GM18868 (cell line): ENCODE data around the gene BMI1.

Source experiments
- ATAC-seq: cut with Tn5 transposase; IDR thresholded peaks from one replicate; pipeline ENCODE4 v1.9.1; 2021; ENCODE audit warnings: mild to moderate bottlenecking, moderate library complexity; ENCODE audit not compliant: unreplicated experiment

The BMI1 gene

GRCh38 chr10:22365644-22366434 lies 44.9 kb downstream of the BMI1 start:
- ATAC-seq = no peak

DNA sequence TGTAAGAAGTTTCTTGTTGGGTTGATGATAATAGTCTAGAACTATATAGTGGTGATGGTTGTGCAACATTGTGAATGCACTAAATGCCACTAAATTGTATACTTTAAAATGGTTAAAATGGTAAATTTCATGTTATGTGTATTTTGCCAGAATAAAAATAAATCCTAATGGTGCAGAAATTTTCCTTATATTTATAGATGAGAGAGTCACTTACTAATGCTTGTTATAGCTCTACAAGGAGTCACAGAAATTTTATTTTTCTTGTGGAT lies 45.5 kb downstream of the BMI1 start:
- no peak for ATAC-seq

DNA sequence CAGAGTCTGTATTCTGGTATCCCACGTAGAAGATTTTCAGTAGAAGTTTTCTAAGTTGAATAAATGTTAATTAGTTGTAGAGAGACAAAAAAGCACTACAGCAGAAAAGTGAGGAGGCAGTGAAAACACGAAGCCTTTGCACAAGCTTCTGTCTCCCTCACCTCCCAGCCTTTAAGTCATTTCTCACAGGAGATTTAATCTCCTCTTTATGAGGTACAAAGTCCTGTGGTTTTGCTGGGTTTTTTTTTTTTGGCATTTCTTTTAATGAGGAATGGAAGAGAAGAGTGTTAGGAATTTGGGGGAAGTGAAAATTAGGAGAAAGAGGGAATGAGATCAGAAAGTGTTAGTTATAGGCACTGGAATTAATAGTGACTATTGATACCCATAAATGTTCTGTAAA lies 45.9 kb downstream of the BMI1 start:
- ATAC-seq = no peak

DNA sequence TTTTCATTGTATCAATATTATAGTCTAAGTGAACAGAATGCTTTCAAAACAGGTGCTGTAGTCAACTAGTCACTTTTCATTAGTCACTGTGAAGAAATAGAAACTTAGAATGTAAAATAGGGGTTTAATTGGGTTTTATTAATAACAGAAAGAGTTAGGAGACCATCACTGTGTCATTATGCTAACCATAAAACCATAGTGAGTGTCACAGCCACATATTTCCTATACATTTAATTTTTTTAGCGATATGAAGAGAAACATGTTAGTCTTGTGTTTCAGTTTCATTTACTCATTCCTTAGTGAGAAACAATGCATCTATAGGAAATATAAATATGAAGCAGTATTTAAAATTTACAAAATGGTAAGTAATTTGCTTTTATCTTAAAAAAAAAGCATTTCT lies 46.6 kb downstream of the BMI1 start:
- ATAC-seq = no peak

GRCh38 chr10:22368402-22368801 lies 47.5 kb downstream of the BMI1 start:
- ATAC-seq = no peak

DNA sequence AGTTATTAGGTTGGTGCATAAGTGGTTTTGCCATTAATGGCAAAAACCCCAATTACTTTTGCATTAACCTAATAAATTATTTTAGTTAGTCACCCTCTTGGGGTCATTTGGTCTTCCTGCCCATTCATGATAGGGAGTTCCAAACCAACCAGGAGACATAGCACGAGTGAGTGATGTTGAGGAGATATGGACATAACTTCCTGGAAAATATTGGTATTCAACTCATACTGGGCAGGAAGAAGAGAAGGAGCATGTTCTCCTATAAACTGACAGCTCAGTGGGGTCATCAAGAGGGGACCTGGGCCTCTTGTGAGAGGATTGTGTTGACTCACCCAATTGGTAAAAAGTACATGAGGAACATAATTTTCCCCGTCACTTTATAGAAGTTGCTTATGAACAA lies 48.1 kb downstream of the BMI1 start:
- no peak for ATAC-seq

DNA sequence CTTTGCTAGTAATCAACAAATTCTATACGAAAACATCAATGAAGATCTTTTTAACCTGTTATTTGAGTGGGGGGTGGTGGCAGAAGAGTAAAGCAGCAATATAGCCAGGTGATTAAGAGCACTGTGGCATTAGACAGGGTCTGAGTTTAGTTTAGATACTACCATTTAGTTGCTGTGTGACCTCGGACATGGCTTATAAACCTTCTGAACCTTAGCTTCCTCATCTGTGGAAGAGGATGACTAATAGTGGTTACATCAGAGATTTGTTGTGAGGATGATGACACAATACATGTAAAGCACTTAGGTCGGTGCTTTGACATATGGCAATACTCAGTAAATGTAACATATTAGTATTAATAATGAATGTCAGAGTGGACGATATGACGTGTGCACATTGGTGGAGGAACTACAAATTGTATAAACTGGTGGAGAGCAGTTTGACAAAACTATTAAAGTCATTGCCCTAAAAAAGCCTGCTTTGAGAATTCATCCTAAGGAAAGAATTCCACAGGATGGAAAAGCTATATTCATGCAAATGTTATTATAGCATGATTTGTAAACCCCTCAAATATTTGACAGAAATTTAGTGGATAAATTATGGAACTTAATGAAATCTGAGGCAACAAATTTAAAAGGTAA lies 48.7 kb downstream of the BMI1 start:
- ATAC-seq = peak; percentile 72

DNA sequence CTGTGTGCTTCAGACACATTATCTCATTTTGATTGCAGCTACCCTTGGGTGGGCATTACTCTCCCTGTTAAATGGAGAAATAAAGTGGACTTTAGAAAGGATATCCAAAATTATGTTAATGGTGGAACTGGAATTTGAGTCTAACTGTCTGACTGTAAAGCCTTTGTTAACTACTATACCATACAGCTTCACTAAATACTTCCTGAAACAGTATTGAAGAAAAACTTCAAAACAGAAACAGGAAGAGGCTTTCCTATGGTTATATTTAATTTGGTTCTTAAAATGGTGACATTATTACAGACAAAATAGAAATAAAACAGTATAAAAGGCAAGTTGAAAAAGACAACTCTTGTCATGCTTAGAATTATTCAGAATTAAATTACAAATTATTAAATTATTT lies 49.4 kb downstream of the BMI1 start:
- ATAC-seq = no peak

DNA sequence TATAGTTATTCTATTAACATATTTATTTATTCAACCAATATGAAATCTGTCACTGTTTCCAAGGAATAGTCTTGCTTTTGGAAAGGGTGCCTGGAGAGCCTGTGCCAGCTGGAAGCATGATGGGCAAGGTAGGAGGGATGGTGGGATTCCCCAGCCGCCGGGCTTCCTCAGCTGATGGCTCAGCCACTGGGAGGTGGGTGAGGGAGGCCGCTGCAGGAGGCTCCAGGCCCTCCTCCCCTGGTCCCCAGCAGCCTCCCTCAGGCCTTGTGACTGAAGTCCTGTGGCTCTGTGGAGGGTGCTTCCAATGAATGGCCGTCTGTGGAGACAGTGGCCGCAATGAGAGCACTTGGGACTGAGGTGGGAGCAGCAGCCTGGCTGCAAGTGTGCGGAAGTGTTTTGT lies 51.4 kb downstream of the BMI1 start:
- ATAC-seq = no peak

DNA sequence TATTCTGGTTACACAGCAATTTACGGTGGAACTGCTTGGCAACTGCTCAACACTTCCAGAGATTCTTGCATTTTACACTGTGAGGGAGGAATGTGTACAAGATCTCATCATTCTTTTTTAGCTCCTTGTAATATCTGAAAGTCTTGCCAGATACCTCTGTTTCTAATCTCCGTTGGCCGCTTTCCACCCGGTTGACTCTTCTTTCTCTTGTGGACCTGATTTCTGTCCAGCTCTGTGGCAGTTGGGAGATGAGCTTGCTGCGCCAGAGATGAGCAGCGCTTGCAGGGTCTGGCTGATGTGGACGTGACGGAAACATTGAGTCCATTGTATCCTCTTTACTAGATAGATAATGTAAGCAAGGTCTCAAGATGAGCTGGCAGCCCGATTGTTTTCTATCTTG lies 52.0 kb downstream of the BMI1 start:
- ATAC-seq = no peak

- no peak for ATAC-seq
Observed at GRCh38 chr10:22374489-22375126, 53.7 kb downstream of the BMI1 start.

DNA sequence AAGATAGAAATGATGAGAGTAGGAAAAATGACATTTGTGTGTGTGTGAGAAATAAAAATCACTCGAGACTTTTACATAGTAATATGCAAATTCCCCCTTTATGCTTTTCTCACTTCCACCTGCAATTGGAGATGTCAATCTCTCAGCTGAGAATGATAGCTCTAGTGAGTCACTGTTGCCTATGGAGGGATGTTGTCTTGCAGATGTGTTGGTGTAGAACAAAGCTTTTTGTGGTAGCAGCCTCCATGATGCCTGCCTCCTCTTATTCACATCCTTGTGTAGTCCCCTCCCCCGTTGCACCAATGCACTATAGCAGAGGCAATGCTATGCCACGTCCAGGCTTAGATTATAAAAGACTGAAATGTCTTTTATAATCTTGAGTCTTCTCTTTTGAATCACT lies 58.2 kb downstream of the BMI1 start:
- peak; percentile 82 for ATAC-seq
